GM21825 (cell line): ENCODE results near the gene ARSI.
"Not testable (repeated sequence)": the region's sequence is repeated elsewhere in the genome, so short reads cannot be mapped to it uniquely, and the experiment has no call there.

ENCODE experiments used
- ATAC-seq: cut with Tn5 transposase; IDR thresholded peaks from one replicate; pipeline ENCODE4 v1.9.1; 2021; ENCODE audit warnings: mild to moderate bottlenecking, moderate library complexity; ENCODE audit not compliant: unreplicated experiment

ARSI gene

GRCh38 chr5:150248946-150249345 is 53.8 kb downstream of the ARSI start:
- no peak for ATAC-seq

- ATAC-seq, result not testable (repeated sequence)
Measured at GRCh38 chr5:150248493-150248892, 54.2 kb downstream of the ARSI start.

GRCh38 chr5:150247726-150248125 is 55.0 kb downstream of the ARSI start:
- ATAC-seq, result no peak

- ATAC-seq, result no peak
Measured at GRCh38 chr5:150246835-150247234, 55.9 kb downstream of the ARSI start.

- no peak for ATAC-seq
Measured at GRCh38 chr5:150246429-150246828, 56.3 kb downstream of the ARSI start.
